ENCODE measurements around the gene SUPT7L.
A peak's percentile ranks its signal among the peaks of the same experiment; 100 is the strongest.

Gene SUPT7L

DNA sequence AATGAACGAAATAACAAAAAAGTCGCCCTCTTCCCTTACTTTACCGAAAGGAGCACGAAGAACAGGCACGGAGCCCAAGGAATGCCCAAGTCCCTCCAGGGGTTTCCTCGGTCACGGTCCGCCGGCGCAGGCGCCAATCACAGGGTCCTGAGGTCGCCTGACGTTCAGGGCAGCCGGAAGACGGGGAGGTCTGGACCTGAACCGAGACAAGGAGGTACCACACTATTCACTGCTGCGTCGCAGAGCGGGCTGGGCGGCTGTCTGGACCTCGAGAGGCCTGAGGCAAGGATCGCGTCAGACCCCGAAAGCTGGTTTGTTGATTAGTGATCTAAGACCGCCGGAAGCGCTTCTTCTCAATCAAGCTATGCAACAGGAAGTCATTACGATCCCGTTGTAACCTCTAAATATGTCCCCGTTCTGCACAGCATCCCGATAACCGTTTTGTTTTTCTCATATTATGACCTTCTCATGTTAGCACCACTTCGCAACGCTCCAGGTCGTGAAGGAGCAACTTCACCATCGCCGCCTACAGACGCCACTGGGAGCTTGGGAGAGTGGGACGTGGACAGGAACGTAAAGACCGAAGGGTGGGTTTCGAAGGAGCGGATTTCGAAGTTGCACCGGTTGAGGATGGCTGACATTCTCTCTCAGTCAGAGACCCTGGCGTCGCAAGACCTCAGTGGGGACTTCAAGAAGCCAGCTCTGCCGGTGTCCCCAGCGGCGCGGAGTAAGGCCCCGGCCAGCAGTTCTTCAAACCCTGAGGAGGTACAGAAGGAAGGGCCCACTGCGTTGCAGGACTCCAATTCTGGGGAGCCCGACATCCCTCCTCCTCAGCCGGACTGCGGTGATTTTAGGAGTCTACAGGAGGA, at the start of gene SUPT7L, which contains the start of gene SLC4A1AP:
TSS of gene SUPT7L (minus strand) at position 330 of the 869 bp plus-strand sequence. CDS start 1,422 bp downstream, outside the sequence.
TSS of gene SLC4A1AP (plus strand) at position 605 of the 869 bp plus-strand sequence. CDS start at position 631, 26 bp downstream.
- DNase-seq (ENCODE audit: low spot score), result peak; percentile 85

DNA sequence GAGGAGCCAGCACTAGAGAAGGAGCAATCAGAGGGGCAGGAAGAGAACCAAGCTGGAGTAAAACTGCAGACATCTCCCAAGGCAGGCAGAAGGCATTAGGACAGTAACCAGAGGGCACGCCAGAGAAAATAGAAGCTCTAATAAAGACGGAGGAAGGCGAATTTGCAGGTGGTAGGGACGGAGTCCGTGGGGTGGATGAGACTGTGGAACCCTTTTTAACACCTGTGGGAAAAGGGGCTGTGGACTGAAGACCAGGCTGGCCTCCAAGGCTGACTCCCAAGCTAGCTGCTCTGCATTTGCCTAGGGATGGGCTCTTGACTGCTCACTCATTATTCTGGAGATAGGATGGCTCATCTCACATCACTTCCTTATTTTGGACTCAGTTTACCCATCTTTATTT, 49.8 kb upstream of the SUPT7L start:
- no peak for DNase-seq (ENCODE audit: low spot score)

DNA sequence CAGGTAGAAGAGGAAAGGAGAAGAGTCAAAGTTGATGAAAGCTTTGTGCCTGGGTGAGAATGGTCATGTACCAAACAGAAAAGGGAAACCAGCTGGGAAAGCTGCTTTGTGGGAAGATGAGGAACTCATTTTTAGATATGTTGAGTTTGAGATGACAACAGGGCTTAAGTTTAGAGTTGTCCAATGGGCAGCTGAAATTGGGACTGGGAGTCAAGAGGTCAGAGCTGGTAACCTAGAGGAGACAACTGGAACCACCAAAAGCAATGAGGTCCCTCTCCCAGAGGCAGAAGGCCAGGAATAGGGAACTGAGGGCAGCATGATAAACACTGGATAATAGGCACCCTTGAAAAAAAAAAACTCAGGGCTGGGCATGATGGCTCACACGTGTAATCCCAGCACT, 49.1 kb upstream of the SUPT7L start:
- no peak for DNase-seq (ENCODE audit: low spot score)

GRCh38 chr2:27711804-27712203, 48.4 kb upstream of the SUPT7L start:
- DNase-seq (ENCODE audit: low spot score), result no peak

DNA sequence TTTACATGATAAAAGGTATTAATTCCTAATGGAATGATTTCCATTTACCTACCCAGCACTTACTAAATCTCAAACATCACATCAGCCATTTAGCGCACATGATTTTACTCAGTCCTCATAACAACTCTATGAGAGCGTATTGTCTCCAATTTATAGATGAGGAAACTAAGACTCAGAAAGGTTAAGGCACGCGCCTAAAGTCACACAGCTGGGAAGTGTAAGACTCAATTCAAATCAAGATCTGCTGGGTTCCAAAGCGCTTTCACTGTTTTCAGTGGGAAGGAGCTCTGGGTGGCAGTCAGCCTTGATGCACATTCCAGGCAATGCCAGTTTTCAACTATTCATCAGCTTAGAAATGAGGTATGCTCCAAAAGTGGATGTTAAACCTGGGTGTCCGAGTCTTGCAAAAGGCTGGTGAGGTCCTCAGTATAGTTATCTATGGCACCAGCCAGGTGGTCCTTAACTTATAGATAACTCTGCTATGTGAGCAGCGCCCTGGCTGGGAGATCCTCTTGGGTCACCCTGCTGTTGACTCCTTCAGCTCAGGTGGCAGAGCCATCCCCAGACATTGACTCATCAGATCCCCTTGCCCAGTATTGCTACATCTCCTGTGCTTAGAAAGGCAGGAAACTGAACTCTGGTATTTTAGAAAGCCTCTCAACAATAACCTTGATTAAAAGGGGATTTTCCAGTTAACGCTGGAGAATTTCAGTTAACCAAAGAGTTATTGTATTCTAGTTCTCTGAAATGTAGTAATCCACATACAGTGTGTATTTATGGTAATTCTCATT, 47.4 kb upstream of the SUPT7L start:
- peak; percentile 82 for DNase-seq (ENCODE audit: low spot score)

DNA sequence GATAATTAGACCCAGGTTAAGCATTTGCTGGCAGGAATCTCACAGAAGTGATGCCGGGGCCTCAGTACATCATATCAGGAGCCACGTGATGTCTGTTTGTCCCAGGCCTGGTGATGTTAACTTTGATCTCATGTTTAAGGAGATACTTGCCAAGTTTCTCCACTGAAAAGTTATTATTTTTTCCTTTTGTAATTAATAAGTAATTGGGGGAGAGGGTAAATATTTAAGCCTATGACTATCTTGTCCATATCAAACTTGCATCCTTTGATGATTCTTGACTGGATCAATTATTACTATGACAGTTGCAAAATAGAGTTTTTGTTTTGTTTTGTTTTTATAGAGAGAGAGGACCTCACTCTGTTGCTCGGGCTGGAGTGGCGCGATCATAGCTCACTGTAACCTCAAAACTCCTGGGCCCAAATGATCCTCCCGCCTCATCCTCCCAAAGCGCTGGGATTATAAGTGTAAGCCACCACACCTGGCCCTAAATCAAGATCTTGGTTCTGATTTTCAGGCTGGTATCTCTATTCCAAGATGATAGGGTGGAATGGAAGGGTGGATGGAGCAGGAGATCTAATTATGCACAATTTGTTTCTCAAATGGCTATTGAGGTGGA, 46.7 kb upstream of the SUPT7L start:
- peak; percentile 55 for DNase-seq (ENCODE audit: low spot score)

- peak; percentile 68 for DNase-seq (ENCODE audit: low spot score)
Measured at GRCh38 chr2:27709326-27709725, 45.9 kb upstream of the SUPT7L start.

DNA sequence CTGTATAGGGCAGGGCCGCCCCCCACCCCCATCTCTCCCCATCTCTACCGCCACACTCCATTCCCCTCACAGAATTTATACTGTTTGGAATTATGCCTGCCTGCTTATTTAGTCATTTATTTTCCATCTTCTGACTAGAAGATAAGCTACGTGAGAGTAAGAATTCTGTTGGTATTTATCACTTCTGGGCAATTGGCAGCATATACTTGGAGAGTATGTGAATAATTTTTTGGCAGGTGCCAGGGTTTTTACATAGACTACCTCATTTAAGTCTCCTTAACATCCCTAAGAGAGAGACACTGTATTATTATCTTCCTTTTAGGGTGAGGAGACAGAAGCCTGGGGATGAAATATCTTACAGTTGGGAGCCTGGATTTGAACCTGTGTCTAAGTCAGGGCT, 45.3 kb upstream of the SUPT7L start:
- no peak for DNase-seq (ENCODE audit: low spot score)

DNA sequence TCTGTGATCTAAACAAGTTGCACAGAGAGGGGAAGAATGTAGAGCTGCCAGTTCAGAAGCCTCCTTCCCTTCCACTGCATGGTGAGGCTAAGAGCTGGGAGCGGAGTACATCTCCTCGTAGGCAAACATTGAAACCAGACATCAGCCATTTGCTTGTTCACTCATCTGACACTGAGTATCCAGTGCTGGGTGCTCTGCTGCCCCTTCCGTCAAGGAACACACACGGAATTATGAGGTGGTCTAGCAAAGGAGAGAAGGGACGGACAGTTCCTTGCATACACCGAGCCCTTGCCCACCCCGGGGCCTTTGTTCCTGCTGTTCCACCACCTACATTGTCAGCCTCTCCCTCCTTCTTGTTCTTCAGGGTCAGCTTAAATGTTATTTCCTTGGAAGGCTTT, 44.8 kb upstream of the SUPT7L start:
- no peak for DNase-seq (ENCODE audit: low spot score)

GRCh38 chr2:27707462-27708256, 44.2 kb upstream of the SUPT7L start:
- DNase-seq (ENCODE audit: low spot score), result no peak

GRCh38 chr2:27705851-27706622, 42.6 kb upstream of the SUPT7L start:
- peak; percentile 100 for DNase-seq (ENCODE audit: low spot score)

DNA sequence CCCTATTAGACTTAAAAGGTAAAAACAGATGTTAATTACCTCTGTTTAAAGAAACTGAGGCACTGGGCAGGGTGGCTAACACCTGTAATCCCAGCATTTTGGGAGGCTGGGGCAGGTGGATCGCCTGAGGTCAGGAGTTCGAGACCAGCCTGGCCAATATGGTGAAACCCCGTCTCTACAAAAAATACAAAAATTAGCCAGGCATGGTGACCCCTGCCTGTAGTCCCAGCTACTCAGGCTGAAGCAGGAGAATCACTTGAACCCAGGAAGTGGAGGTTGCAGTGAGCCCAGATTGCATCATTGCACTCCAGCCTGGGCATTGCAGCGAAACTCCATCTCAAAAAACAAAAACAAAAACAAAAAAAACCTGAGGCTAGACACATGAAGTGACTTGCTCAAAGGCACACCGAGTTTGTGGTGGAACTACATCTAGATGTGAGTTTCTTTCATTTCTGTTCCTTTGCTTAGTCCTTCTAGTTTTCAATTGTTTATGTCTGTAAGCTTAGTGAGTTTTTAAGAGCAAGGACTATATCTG, 41.0 kb upstream of the SUPT7L start:
- no peak for DNase-seq (ENCODE audit: low spot score)

- DNase-seq (ENCODE audit: low spot score), result peak; percentile 89
Measured at GRCh38 chr2:27703638-27704341, 40.4 kb upstream of the SUPT7L start.

DNA sequence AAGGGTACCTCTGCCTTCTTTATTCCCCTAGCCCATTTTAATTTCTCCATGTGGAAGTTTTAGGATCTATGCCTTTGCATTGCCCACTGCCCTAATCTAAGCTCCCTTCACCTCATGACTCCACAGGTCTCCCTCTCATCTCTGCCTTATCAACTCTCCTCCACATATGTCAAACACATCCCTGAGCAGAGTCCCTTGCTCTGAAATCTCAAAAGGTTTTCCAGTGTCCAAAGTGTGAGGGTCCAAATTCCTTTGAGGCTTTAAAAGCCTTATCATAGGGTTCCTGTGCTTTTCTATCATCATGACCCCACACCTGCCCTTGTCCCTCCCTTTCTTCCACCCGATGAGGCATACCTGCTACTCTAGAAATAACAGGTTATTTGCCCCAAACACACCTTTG, 38.9 kb upstream of the SUPT7L start:
- no peak for DNase-seq (ENCODE audit: low spot score)

DNA sequence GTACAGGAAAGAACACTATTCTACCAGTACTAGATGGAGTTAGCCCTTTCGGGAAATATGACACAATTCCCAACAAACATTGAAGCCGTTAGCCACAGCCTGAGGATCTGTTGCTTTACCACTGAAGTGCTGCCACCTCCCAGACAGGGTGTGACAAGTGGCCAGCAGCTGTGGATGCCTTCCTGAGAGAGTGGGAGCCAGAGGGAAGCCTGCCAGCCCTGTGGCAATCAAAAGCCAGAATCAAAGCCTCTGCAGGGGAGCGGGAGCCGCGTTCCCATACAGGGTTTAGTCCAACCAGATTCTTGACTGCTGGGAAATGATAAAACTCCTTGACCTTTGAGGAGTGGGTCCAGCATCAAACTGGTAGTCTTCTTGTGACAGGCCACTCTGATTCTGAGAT, 38.3 kb upstream of the SUPT7L start:
- no peak for DNase-seq (ENCODE audit: low spot score)

GRCh38 chr2:27697660-27698059, 34.2 kb upstream of the SUPT7L start:
- no peak for DNase-seq (ENCODE audit: low spot score)

DNA sequence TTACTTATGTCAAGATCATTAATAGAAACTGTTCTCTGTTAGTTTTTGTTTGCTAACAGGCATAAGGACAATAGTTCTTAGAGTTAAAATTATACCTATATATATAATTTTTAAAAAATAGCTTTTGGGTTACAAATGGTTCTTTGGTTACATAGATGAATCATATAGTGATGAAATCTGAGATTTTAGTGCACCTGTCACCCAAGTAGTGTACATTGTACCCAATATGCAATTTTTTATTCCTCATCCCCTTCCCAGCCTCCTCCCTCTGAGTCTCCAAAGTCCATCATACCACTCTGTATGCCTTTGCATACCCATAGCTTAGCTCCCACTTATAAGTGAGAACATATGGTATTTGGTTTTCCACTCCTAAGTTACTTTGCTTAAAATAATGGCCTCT, 26.6 kb upstream of the SUPT7L start:
- no peak for DNase-seq (ENCODE audit: low spot score)

DNA sequence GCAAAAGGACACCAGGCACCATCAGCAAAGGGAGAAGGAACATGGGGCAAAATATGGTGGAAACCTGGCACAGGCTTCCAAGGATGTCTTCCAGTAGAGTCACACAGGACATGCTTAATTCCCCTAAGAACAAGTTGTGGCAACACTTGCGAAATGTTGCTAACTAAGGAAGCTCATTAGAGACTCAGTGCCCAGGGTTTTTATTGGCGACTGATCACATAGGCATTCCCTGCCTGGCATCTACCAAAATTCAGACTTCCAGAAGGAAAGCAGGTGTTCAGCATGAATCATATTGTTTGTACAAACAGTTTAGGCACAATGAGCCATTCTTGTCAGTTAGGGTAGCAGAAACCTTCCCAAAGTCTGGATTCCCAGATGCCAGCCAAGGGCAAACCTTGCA, 26.0 kb upstream of the SUPT7L start:
- peak; percentile 47 for DNase-seq (ENCODE audit: low spot score)

DNA sequence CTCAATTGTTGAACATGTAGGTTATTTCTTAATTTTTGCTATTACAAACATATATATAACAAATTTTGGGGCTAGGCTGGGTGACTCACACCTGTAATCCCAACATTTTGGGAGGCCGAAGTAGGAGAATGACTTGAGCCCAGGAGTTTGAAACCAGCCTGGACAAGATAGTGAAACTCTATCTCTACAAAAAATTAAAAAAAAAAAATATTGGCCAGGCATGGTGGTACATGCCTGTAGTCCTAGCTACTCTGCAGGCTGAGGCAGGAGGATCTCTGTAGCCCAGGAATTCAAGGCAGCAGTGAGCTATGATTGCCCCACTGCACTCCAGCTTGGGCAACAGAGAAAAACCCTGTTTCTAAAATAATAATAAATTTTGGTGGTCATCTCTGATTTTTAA, 23.8 kb upstream of the SUPT7L start:
- DNase-seq (ENCODE audit: low spot score), result no peak

GRCh38 chr2:27685577-27685976, 22.2 kb upstream of the SUPT7L start:
- DNase-seq (ENCODE audit: low spot score), result no peak

Data from kidney tubule cell (primary cell).